GM12875 (cell line): ENCODE measurements around the gene MAP3K19.

ENCODE experiments used
- H3K4me3 ChIP-seq: one replicate; pipeline ENCODE4 v1.5.1; 2011; ENCODE audit warnings: low read depth, low read length, control low read depth
- CTCF ChIP-seq: IDR thresholded peaks from 2 replicates; pipeline ENCODE4 v1.5.1; 2011; ENCODE audit warnings: low read depth, mild to moderate bottlenecking, control low read depth, inconsistent platforms, low read length, moderate library complexity, borderline replicate concordance; ENCODE audit not compliant: insufficient read depth

Gene MAP3K19

GRCh38 chr2:134934150-134934549 is 113.1 kb downstream of the MAP3K19 start:
- TF ChIP-seq CTCF, result no peak
- H3K4me3 ChIP-seq, result no peak overlapping the region

- no peak for TF ChIP-seq CTCF
Observed at GRCh38 chr2:134933732-134934131, 113.5 kb downstream of the MAP3K19 start.

GRCh38 chr2:134932864-134933526 is 114.3 kb downstream of the MAP3K19 start:
- H3K4me3 ChIP-seq, result no peak overlapping the region
- TF ChIP-seq CTCF, result no peak

More at GRCh38 chr2:134933732-134934131, 113.5 kb downstream of the MAP3K19 start:
- H3K4me3 ChIP-seq, result no peak overlapping the region

- TF ChIP-seq CTCF, result no peak
- H3K4me3 ChIP-seq, result no peak overlapping the region
Observed at GRCh38 chr2:134927195-134927594, 120.1 kb downstream of the MAP3K19 start.

- H3K4me3 ChIP-seq, result no peak overlapping the region
- no peak for TF ChIP-seq CTCF
Observed at GRCh38 chr2:134926231-134926931, 120.9 kb downstream of the MAP3K19 start.

GRCh38 chr2:134924912-134925311 is 122.3 kb downstream of the MAP3K19 start:
- no peak overlapping the region for H3K4me3 ChIP-seq
- TF ChIP-seq CTCF, result no peak
